IPS-11a (cell line): Measurements from ENCODE around the gene MAPK12.

Source experiments
- H3K4me3 ChIP-seq: one replicate; pipeline ENCODE4 v1.5.1; 2013; ENCODE audit warnings: low read depth, low read length, control low read depth

The MAPK12 gene

DNA sequence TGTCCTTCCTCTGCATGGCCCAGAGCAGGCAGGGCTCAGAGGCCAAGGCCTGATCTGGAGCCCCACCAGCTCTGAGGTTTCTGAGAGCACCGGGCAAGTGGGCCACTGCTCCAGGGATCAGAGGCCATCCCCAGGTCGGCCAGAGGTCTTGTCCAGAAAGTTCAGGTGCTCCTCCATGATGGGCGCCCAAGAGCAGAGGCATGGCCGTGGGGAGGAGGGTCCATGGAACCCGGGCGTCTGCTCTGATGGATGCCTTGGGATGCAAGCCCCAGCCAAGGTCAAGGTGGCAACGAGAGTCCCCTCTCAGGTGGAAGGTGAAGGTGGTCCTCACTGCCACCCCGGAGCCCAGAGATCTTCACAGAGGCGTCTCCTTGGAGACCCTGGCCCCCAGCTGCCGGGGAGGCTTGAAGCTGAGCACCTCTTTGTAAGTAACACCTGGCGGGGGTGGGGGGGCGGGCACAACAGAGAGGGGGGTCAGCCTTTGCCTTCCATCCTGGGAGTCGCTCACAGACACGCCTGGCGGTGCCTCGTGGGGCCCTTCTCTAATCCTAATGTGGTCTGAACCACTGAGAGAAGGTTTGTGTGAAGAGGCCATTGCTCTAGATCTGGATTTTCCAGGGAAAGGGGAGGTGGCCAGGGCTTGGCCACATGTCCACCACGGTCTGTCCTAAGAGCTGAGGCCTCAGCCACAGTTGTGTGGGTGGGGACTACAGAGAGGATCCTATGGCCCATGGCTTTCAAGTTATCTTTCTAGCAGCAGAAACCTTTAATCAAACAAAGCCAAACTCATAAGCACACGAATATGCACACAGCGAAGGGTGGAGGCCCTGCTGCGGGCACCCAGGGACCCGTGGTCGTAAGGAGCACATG, 8.2 kb downstream of the MAPK12 start:
- H3K4me3 ChIP-seq: no peak overlapping the region

DNA sequence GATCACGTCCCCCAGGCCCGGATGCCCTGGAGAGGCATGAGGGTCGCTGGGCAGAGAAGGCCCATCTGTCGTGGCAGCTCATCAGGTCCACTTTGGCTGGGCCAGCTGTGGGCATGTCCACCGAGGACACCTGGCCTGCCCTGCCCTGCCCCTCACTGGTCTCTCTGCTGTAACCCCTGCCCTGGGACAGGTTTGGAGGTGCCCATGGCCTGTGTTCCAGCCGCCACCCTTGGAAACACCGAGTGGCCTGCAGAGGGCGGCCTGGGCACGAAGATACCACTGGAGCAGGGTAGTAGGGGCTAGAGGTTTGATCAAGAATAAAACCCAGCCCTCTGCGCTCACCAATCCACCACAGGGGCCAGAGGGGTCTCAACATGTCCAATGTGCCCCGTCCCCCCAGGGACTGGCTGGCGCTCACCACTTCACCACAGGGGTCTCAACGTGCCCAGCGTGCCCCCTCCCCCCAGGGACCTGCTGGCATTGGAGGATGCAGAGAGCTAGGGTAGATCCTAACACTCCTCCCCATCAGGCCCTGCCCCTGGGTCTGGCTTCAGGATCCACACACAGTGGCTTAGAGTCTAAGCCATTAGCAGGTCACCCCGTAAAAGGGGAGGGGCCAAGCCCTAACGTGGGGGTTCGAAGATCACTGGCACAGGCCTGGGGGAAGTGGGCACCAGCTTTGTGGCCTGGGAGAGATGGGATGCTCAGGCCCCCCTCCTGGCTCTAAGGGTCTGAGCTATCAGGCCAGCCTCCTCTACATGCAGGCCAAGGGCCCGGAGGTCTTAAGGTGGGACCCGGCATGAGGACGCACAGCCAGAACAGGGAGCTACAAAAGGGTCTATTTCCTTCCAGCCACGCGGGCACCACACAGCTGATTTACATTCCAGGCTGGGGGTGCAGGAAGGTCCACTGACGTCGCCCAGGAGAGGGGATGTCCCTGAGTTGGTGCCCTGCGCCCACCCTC, 9.1 kb downstream of the MAPK12 start:
- H3K4me3 ChIP-seq: no peak overlapping the region

DNA sequence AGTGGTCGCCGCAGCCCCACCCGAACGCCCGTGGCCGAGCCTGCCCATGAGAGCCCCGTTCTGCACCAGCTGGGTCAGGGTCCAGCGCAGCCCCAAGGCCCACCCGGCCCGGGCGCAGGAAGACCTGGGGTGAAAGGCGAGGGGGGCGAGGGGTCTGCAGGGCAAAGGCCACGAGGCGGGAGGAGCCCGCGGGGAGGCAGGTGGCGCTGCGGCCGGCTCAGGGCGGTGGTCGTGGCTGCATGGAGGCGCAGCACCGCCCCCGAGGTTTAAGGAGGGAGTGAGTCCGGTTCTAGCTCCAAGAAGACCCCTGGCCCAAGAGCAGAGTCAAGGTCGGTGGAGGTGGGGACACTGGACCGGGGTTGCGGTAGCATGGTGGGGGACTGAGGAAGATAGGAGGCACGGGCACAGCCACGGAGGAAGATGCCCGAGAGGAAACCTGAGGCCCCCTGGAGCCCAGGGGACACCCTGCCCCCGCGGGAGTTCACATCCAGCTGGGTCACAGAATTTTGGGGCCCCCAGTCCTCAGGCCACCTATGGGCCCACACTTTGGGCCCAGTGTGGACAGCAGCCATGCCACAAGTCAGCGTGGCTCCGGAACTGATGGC, 9.9 kb downstream of the MAPK12 start:
- peak overlapping the region; percentile 72 for H3K4me3 ChIP-seq

DNA sequence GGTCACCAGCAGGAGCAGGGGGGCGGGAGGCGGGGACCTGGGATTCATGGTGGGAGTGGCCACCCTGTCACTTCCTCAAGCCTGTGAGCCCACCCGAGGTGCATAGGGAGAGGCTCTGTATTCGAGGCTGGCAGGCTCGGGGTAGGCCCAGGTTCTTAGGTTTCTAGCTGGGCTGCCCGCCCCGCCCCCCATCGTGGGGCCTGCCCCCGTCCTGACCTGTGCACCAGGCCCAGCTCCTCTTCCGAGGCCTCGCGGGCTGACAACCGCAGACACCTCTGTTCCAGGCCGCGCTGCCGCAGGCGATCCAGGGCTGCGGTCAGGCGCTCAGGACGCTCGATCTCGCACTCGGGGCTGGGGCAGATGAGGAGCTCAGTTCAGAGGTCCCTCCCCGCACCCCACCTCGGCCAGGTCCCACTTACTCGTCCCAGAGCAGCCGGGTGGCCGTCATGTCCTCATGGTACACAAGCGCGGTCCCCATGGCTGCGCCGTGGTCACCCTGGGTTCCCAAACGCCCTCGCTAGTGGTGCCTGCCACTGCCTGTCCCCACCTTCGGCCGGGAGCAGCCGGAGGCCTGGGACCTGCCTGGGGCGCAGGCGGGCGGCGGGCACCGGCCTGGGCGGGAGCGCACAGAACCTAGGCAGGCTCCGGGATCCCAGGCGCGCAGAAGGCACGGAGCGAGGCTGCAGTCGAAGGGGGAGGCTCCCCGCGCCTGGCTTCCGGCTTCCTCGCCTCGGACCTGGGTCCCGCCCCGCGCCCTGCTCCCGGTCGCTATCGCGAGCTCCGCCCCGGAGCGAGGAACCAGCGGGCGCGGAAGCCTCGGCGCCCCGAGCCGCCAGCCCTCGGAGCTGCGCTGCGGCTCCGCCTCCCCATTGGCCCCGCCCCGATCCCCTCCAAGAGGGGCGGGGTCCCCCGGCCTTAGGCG, 10.7 kb downstream of the MAPK12 start, which contains the start of gene HDAC10:
HDAC10 (minus strand) TSS at position 711 of the 922 bp plus-strand sequence; CDS start at position 478, 233 bp downstream.
- peak within 1 kb of the TSS; percentile 72 for H3K4me3 ChIP-seq

DNA sequence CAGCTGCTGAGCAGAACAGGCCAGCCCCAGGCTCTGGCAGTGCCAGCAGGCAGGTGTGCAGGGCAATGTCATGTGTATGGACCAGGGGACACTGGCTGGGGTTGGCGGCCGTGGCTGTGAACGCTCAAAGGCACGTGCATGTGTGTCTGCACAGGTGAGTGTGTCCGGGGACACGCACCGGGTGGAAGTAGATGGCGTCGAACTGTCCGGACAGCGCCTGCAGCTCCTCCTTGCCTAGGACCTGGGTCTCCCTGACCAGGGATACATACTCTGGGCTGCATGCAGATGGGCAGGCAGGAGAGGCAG, 11.3 kb downstream of the MAPK12 start:
- H3K4me3 ChIP-seq: peak overlapping the region; percentile 72

DNA sequence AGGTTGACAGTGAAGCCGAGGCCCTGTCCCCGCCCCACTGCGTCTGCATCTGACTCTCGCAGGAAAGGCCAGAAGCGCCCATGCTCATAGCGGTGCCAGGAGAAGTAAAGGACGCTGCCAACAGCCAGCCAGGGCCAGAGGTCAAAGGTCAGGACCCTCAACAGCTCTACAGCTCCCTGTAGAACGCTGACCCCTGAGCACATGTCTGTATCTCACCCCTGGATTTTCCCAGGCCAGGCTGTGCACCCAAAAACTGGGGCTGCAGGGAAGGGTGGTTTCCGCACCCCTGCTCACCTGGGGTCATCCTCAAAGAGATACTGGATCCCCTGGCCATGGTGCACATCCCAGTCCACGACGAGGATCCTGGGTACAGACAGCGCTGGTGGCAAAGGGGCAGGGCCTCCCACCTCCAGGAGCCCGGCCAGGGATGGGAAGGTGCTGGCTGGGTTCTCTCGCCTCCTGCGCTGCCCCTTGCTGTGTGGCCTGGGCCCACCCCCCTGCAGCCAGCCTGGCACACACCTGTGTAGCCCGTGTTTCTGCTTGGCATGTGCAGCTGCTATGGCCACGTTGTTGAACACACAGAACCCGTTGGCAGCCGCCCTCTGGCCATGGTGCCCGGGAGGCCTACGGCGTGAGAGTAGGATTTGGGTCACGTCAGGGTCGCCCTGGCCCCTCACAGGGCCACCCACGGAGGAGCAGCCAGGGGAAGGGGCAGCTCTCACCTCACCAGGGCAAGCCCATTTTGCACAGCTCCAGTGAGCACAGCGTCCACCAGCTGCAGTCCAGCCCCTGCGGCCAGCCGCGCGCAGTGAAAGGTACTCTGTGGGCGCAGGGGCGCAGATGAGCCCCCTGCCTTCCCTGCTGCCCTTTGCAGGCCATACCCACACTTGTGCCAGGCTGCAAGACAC, 11.9 kb downstream of the MAPK12 start:
- no peak overlapping the region for H3K4me3 ChIP-seq

DNA sequence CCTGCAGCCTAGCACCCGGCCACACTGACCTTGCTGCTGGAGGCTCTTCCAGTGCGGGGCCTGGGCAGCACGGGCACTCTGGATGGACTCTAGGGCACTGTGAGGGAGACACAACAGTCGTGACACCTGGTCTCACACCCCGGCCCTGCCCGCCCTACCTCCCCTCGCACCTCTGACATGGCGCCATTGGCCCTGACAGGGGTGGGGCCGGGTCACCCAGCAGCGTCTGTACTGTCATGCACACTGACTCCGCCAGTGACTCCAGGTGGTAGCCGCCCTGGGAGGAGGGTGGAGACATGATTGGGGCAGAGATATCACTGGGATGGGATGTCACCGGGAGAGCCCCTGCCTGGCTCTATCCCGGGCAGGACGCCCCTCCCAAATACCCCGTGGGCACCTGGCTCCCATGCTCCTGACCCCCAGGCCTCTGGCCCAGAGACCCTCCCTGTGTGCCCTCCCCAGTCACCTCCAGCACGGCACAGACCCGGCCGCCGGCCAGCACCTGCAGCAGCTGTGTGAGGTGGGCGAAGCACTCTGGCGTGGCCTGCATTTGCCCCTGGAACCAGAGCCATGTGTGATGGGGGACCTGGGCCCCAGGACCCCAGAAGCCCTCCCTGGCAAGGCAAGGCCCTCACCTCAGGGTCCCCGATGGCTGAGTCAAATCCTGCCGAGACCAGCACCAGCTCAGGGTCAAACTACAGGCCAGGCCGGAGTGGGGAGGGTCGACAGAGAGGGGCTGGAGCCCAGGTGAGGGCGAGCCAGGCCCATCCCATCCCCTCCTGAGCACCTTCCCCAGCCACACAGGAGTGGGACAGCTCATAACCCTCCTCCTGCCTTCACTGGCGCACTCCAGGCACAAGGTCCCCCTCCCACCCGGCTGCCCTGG, 13.0 kb downstream of the MAPK12 start:
- H3K4me3 ChIP-seq: no peak overlapping the region

DNA sequence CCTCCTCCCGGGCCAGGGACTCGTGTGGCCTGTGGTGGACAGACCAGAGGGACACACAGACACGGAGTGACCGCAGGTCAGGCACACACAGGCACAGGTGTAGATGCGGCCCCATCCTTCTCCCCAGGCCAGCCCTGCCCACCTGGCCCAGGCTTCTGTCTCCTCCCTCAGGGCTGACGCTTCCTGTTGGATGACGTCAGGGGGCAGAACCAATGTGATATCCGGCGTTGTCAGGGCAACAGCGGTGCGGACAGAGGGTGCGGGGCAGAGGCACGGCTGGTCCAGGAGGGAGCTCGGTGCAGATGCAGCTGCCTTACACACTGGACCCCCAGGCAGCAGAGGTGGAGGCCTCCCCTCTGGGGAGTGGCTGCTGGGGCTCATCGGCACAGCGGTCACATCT, 13.7 kb downstream of the MAPK12 start:
- no peak overlapping the region for H3K4me3 ChIP-seq

DNA sequence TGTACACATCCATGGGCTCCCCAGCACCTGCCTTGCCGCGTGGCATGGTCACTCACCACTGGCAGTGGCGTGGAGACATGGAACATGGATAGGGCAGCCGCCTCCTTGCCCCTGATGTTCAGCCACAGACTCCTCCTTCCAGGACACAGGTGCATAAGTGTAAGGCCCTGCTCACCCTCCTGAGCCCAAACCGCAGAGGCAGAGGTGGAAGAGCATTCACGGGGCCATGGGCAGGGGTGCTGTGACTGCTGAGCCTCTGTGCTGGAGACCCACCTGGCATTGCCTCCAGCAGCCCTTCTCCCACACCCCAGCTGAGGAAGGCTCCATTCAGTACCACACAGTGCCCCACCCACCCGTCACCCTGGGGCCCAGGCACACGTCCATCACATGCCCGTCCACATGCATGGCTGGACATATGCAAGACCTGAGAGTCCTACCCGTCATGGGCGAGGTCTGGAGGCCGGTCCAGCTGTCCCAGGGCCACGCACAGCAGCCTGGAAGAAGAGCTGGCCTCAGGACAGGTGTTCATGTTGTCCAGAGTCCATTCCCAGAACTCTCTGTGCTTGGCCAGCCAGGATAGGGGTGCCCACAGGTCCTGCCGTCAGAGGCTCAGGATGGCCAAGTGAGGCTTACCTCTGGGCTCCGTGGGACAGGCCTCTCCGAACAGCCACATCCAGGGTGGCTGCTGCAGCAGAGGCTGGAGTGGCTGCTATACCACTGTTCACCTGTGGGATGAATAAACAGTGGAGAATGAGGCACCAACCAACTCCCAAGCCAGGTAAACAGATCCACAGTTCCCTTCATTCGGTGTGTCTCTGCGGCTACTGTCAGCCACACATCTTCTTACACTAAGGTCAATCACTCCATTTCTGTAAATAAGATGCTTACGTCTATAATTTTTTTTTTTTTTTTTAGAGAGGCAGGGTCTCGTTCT, 15.0 kb downstream of the MAPK12 start:
- no peak overlapping the region for H3K4me3 ChIP-seq

DNA sequence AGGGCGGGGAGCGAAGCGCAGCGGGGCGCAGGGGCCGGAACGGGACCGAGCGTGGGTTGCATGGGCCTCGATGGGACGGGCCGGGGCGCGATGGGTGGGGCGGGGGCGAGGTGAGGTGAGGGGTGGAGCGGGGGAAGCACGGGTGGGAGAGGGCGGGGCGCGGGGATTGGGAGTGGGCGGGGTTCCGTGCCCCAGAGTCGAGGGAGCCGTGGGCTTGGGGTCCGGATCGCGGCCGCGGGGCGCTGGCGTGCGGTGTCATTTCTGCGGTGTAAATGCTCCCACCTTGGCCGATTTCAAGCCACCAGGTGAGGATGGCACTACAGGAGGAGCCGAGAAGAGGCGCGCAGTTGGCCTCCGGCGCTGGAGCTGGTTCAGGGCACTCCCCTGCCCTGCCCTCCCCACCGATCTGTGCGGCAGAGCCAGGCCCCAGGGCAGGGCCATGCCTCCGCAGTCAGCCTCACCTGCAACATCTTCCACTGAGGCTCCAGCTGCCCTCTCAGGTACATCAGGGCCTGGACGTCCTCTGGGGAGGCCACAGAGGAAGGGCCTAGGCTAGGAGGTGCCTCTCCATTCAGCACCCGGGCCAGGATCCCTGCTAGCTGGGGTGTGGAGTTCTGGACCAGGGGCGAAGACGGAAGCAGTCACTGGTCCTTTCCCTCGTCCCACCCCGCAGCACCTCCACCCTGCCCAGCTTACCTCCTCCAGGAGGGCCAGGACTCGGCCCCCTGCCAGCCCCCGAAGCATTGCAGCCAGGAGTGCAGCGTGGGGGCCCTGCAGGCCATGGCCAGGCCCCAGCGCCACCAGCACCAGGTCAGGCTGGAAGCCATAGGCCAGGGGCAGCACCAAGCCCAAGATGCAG, 16.0 kb downstream of the MAPK12 start:
- peak overlapping the region; percentile 95 for H3K4me3 ChIP-seq

DNA sequence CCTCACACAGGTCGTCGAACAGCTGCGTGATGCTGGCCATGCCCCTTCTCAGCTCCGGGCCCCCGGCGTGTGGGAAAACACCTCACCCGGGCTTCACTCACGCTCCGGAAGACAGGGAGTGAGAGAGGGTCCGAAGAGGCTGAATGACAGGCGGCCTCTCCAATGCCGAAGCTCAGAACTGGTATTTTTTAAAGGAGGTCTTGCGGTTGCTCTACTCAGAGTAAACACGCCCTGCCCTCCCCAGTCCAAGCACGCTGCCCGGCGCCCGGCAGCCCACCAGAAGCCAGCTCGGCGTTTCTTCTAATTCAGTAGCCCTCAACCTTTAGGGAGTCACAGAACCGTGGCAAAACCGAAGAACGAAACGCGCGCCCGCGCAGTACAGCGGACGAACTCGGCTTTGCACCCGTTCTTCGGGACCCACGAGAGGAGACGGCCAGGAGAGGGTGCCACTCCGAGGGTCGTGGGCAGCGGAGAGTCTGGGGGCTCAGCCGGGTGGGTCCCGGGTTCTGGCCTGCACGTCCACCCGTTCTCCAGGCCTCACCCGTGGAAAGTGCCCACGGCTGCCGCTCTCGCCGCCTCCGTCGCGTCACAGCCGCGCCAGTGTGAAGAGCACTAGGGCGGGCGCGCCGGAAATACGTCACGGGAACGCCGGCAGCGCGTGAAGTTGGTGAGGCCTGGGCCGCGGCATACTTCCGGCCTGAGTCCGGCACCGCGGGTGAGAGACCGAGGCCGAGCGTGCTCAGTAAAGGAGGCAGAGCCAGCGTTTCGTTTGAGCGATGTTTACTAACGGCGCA, 16.9 kb downstream of the MAPK12 start, which contains the start of gene TUBGCP6:
TUBGCP6 (minus strand) TSS at position 604 of the 794 bp plus-strand sequence; CDS start at position 40, 564 bp downstream.
- H3K4me3 ChIP-seq: peak within 1 kb of the TSS; percentile 95

DNA sequence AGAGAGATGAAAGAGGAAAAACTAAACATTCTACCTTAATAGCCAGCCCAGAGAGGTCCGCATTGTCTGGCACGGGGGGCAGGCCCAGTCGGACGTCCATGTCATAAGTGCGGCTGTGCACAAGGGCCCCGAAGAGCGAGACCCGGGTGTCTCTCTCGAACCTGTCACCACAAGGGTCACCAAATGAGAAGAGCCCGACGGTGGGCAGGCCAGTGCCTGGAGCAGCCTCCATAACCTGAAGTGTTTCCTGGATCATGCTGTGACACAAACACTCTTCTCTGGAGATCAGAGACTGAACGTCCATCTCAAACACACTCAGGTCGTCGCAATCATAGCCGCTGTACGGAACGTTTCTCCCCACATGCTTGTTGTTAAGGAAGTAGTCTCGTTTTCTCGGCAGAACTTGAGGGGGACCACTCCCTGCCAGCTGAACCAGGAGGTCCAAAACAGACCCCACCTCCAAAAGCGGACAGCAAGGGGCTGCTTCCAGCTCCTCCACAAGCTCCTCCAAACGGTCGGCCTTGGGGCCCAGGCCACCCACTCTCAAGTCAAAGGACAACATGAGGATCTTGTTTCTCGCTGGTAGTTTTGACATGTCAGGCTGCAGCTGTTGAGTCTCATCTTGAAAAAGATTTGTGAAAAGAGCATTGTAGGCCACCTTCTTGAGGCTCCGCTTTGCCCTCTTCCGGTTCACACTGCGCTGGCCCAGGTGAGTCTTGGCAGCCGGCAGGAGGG, 17.6 kb downstream of the MAPK12 start:
- H3K4me3 ChIP-seq: peak overlapping the region; percentile 95

DNA sequence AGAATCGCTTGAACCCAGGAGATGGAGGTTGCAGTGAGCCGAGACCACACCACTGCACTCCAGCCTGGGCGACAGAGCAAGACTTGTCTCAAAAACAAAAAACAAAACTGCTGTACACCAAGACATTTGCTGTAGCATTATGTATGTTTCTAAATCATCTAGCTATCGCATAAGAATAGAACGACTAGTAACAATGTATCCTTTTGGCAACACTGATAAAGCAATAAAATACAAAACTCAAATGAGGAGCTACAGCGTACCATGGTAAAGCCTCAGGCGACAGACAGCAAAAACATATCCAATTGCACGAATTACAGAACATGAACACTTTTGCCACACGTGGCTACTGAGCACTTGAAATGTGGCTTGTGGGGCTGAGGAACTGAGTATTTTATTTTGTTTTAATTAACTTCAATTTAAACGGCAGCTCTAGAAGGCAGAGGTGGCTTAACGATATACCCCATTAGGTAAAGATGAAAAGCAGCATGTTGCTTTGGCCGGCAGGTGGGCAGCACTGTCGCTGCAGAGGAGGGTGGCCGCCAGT, 19.0 kb downstream of the MAPK12 start:
- H3K4me3 ChIP-seq: no peak overlapping the region

DNA sequence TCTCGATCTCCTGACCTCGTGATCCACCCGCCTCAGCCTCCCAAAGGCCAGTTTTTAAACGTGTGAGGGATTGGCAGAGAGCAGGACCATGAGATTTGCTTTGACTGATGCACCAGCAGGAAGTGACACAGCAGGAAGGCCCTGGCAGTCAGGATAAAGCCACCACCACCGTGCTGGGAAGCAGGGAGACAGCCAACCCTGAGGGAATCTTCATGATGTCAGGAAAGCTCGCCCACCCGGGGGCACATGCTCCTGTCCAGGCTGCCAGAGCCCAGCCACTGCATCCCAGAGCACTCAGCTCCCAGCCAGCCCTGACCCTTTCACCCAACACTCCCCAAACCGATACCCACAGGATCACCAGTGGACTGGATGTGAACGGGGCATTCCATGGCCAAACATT, 22.7 kb downstream of the MAPK12 start:
- no peak overlapping the region for H3K4me3 ChIP-seq
